DND-41 (cell line): ENCODE data around the gene SARS2.

ENCODE experiments used
- ATAC-seq: fragments of 200-7000 bp; cut with Tn5 transposase; 3 replicates; pipeline ENCODE4 v1.9.1; 2021; ENCODE audit warnings: low read depth; ENCODE audit not compliant: insufficient read depth
- DNase-seq: peaks from one replicate; pipeline ENCODE4 v3.0.0-alpha.2; 2020
- H2AFZ ChIP-seq: 2 replicates; pipeline ENCODE4 v1.6.0; 2012; ENCODE audit warnings: low read depth, low read length
- H3K27ac ChIP-seq: 2 replicates; pipeline ENCODE4 v1.5.1; 2012; ENCODE audit warnings: low read length, inconsistent platforms
- H3K27me3 ChIP-seq: fragments of 200-600 bp; sonication (generic); 2 replicates; pipeline ENCODE4 v1.6.0; 2012; ENCODE audit warnings: low read length, mild to moderate bottlenecking, inconsistent platforms; ENCODE audit not compliant: insufficient read depth, poor library complexity
- H3K36me3 ChIP-seq: 2 replicates; pipeline ENCODE4 v1.5.1; 2012; ENCODE audit warnings: low read length, inconsistent platforms; ENCODE audit not compliant: insufficient read depth
- H3K4me1 ChIP-seq: 2 replicates; pipeline ENCODE4 v1.5.1; 2012; ENCODE audit warnings: mild to moderate bottlenecking, low read length; ENCODE audit not compliant: insufficient read depth
- H3K4me2 ChIP-seq: 2 replicates; pipeline ENCODE4 v1.6.0; 2012; ENCODE audit warnings: mild to moderate bottlenecking, moderate library complexity, low read length, inconsistent platforms; ENCODE audit not compliant: insufficient read depth
- H3K4me3 ChIP-seq, 2 experiments: fragments of 200-600 bp in 1 of 2; shearing (Covaris generic) in 1 of 2; 2 replicates each; pipeline ENCODE4 v1.5.1; 2012 to 2016; ENCODE audit warnings: inconsistent platforms in 2 of 2, low read length in 2 of 2, mild to moderate bottlenecking in 2 of 2, low read depth in 1 of 2, moderate library complexity in 1 of 2
- H3K79me2 ChIP-seq: 2 replicates; pipeline ENCODE4 v1.6.0; 2012; ENCODE audit warnings: low read length, inconsistent platforms; ENCODE audit not compliant: insufficient read depth
- H3K9ac ChIP-seq: 2 replicates; pipeline ENCODE4 v1.6.0; 2012; ENCODE audit warnings: low read depth, mild to moderate bottlenecking, inconsistent platforms, low read length, moderate library complexity
- H3K9me3 ChIP-seq: 2 replicates; pipeline ENCODE4 v1.5.1; 2012; ENCODE audit warnings: low read length, moderate library complexity, mild to moderate bottlenecking, inconsistent platforms; ENCODE audit not compliant: insufficient read depth, severe bottlenecking
- H4K20me1 ChIP-seq: 2 replicates; pipeline ENCODE4 v1.6.0; 2012; ENCODE audit warnings: low read length; ENCODE audit not compliant: insufficient read depth
- CTCF ChIP-seq: IDR thresholded peaks from 2 replicates; pipeline ENCODE4 v1.5.1; 2012; ENCODE audit warnings: borderline replicate concordance, low read length, moderate library complexity, mild to moderate bottlenecking; ENCODE audit not compliant: poor library complexity, severe bottlenecking; ENCODE audit errors: extremely low read depth
- EZH2 ChIP-seq: IDR thresholded peaks from 3 replicates; pipeline ENCODE4 v1.6.1; 2012; ENCODE audit warnings: borderline replicate concordance, low read depth, mild to moderate bottlenecking, moderate library complexity, low read length, inconsistent platforms; ENCODE audit not compliant: severe bottlenecking

Gene SARS2

GRCh38 chr19:38920602-38921419, 9.8 kb downstream of the SARS2 start:
- H4K20me1 ChIP-seq, result no peaks in the 10 kb centered on the region; the same call in 1 of the 2 replicates
- H3K36me3 ChIP-seq, result peaks cover 42% of the 10 kb centered on the region
- H3K4me3 ChIP-seq, result no peak overlapping the region
- DNase-seq (no peak), ATAC-seq (peak; percentile 10; the same call in 1 of the 3 replicates)
- no peak overlapping the region for H3K9ac ChIP-seq
- no peak overlapping the region for H2AFZ ChIP-seq
- no peaks in the 10 kb centered on the region for H3K4me1 ChIP-seq
- TF ChIP-seq CTCF, result no peak
- no peak for TF ChIP-seq EZH2
- H3K27me3 ChIP-seq, result no peaks in the 10 kb centered on the region
- no peak overlapping the region for H3K4me2 ChIP-seq
- no peaks in the 10 kb centered on the region for H3K79me2 ChIP-seq
- no peak overlapping the region for H3K27ac ChIP-seq
- H3K9me3 ChIP-seq, result no peaks in the 10 kb centered on the region

- no peaks in the 10 kb centered on the region for H3K9me3 ChIP-seq
- H4K20me1 ChIP-seq, result no peaks in the 10 kb centered on the region; the same call in 1 of the 2 replicates
- no peak overlapping the region for H3K4me2 ChIP-seq
- ATAC-seq (no peak), DNase-seq (no peak)
- H3K9ac ChIP-seq, result no peak overlapping the region
- H2AFZ ChIP-seq, result no peak overlapping the region
- TF ChIP-seq EZH2 (no peak), CTCF (no peak)
- no peaks in the 10 kb centered on the region for H3K4me1 ChIP-seq
- H3K27me3 ChIP-seq, result no peaks in the 10 kb centered on the region
- no peak overlapping the region for H3K4me3 ChIP-seq
- no peak overlapping the region for H3K27ac ChIP-seq
- H3K79me2 ChIP-seq, result no peaks in the 10 kb centered on the region
- peaks cover 35% of the 10 kb centered on the region for H3K36me3 ChIP-seq
Measured at GRCh38 chr19:38919837-38920601, 10.5 kb downstream of the SARS2 start.

- H3K27ac ChIP-seq, result no peak overlapping the region
- no peak overlapping the region for H3K4me2 ChIP-seq
- H3K79me2 ChIP-seq, result no peaks in the 10 kb centered on the region
- H3K9me3 ChIP-seq, result no peaks in the 10 kb centered on the region
- no peak overlapping the region for H3K9ac ChIP-seq
- no peaks in the 10 kb centered on the region; the same call in 1 of the 2 replicates for H4K20me1 ChIP-seq
- no peaks in the 10 kb centered on the region for H3K4me1 ChIP-seq
- H3K27me3 ChIP-seq, result no peaks in the 10 kb centered on the region
- H3K36me3 ChIP-seq, result peaks cover 23% of the 10 kb centered on the region
- no peak overlapping the region for H3K4me3 ChIP-seq
- no peak for TF ChIP-seq CTCF
- TF ChIP-seq EZH2, result no peak
- DNase-seq, result no peak
- no peak overlapping the region for H2AFZ ChIP-seq
- ATAC-seq, result no peak
Measured at GRCh38 chr19:38918526-38918925, 12.0 kb downstream of the SARS2 start.
